ENCODE measurements around the gene C20orf141. TPM values are rescaled to one million over a fixed set of nuclear protein-coding genes. Genes with fewer than 3 reads are reported as not detected.

Gene C20orf141
- total RNA-seq, 1 donor from 2014 or later: not detected

GRCh38 chr20:2840967-2841531 lies 26.3 kb downstream of the C20orf141 start:
- H3K4me3 ChIP-seq: peak overlapping the region; percentile 81 to 88
- peaks cover 0 to 12% of the 10 kb centered on the region in 2 donors for H3K36me3 ChIP-seq
- peak in 1 of 2 donors; percentile 96 for DNase-seq (ENCODE audit: extremely low spot score in 2 of 2)
- peak overlapping the region; percentile 93 for H3K27ac ChIP-seq
- no peak for TF ChIP-seq CTCF (IDR thresholded peaks at IDR 0.05)
- TF ChIP-seq POLR2A (IDR thresholded peaks at IDR 0.05): no peak
- no peak for TF ChIP-seq POLR2AphosphoS5 (IDR thresholded peaks at IDR 0.05; ENCODE audit: insufficient read depth in 1 of 2, low read depth in 1 of 2)
- no peaks in the 10 kb centered on the region for H3K9me3 ChIP-seq
- no peaks in the 10 kb centered on the region for H3K27me3 ChIP-seq
- H3K4me1 ChIP-seq: peaks cover 35% of the 10 kb centered on the region
- intact Hi-C loops (cut with DNase I): no loop called here

GRCh38 chr20:2845607-2846006 lies 30.8 kb downstream of the C20orf141 start:
- DNase-seq (ENCODE audit: extremely low spot score in 2 of 2): peak in 1 of 2 donors; percentile 29
- intact Hi-C loops (cut with DNase I): no loop called here

GRCh38 chr20:2846698-2847097 lies 31.9 kb downstream of the C20orf141 start:
- intact Hi-C loops (cut with DNase I): no loop called here

More at GRCh38 chr20:2845607-2846006, 30.8 kb downstream of the C20orf141 start:
- TF ChIP-seq CTCF (IDR thresholded peaks at IDR 0.05) (no peak), POLR2A (IDR thresholded peaks at IDR 0.05) (no peak), POLR2AphosphoS5 (IDR thresholded peaks at IDR 0.05; ENCODE audit: insufficient read depth in 1 of 2, low read depth in 1 of 2) (no peak)
- Histone ChIP-seq H3K4me1 (peaks cover 24% of the 10 kb centered on the region), H3K27me3 (no peaks in the 10 kb centered on the region), H3K4me3 (no peak overlapping the region), H3K9me3 (no peaks in the 10 kb centered on the region), H3K36me3 (peaks cover 0 to 9% of the 10 kb centered on the region in 2 donors), H3K27ac (no peak overlapping the region)

GRCh38 chr20:2847802-2848201 lies 33.0 kb downstream of the C20orf141 start:
- Histone ChIP-seq H3K36me3 (peaks cover 0 to 9% of the 10 kb centered on the region in 2 donors), H3K27me3 (no peaks in the 10 kb centered on the region), H3K4me1 (peaks cover 10% of the 10 kb centered on the region), H3K9me3 (no peaks in the 10 kb centered on the region), H3K4me3 (no peak overlapping the region), H3K27ac (no peak overlapping the region)
- peak; percentile 46 to 75 for DNase-seq (ENCODE audit: extremely low spot score in 2 of 2)
- no peak for TF ChIP-seq CTCF (IDR thresholded peaks at IDR 0.05)
- TF ChIP-seq POLR2AphosphoS5 (IDR thresholded peaks at IDR 0.05; ENCODE audit: insufficient read depth in 1 of 2, low read depth in 1 of 2): no peak
- TF ChIP-seq POLR2A (IDR thresholded peaks at IDR 0.05): no peak
- intact Hi-C loops (cut with DNase I): no loop called here

More at GRCh38 chr20:2846698-2847097, 31.9 kb downstream of the C20orf141 start:
- peaks cover 17% of the 10 kb centered on the region for H3K4me1 ChIP-seq
- no peak for TF ChIP-seq POLR2AphosphoS5 (IDR thresholded peaks at IDR 0.05; ENCODE audit: insufficient read depth in 1 of 2, low read depth in 1 of 2)
- TF ChIP-seq CTCF (IDR thresholded peaks at IDR 0.05): no peak
- TF ChIP-seq POLR2A (IDR thresholded peaks at IDR 0.05): no peak
- no peak overlapping the region for H3K4me3 ChIP-seq
- H3K27ac ChIP-seq: no peak overlapping the region
- no peak for DNase-seq (ENCODE audit: extremely low spot score in 2 of 2)
- no peaks in the 10 kb centered on the region for H3K9me3 ChIP-seq
- H3K27me3 ChIP-seq: no peaks in the 10 kb centered on the region
- peaks cover 0 to 9% of the 10 kb centered on the region in 2 donors for H3K36me3 ChIP-seq

- no peaks in the 10 kb centered on the region for H3K9me3 ChIP-seq
- H3K36me3 ChIP-seq: peaks cover 0 to 4% of the 10 kb centered on the region in 2 donors
- DNase-seq (ENCODE audit: extremely low spot score in 2 of 2): peak in 1 of 2 donors; percentile 22
- H3K4me3 ChIP-seq: no peak overlapping the region
- no peak overlapping the region for H3K27ac ChIP-seq
- TF ChIP-seq POLR2AphosphoS5 (IDR thresholded peaks at IDR 0.05; ENCODE audit: insufficient read depth in 1 of 2, low read depth in 1 of 2): no peak
- no peak for TF ChIP-seq CTCF (IDR thresholded peaks at IDR 0.05)
- TF ChIP-seq POLR2A (IDR thresholded peaks at IDR 0.05): no peak
- intact Hi-C loops (cut with DNase I): no loop called here
- H3K4me1 ChIP-seq: no peaks in the 10 kb centered on the region
- H3K27me3 ChIP-seq: no peaks in the 10 kb centered on the region
These were observed 34.7 kb downstream of the C20orf141 start for GRCh38 chr20:2849529-2849928.
